HG03196 (cell line): ENCODE data around the gene MAPK8IP1.

Experiments
- ATAC-seq: cut with Tn5 transposase; IDR thresholded peaks from one replicate; pipeline ENCODE4 v1.9.1; 2021; ENCODE audit not compliant: unreplicated experiment

Gene MAPK8IP1

DNA sequence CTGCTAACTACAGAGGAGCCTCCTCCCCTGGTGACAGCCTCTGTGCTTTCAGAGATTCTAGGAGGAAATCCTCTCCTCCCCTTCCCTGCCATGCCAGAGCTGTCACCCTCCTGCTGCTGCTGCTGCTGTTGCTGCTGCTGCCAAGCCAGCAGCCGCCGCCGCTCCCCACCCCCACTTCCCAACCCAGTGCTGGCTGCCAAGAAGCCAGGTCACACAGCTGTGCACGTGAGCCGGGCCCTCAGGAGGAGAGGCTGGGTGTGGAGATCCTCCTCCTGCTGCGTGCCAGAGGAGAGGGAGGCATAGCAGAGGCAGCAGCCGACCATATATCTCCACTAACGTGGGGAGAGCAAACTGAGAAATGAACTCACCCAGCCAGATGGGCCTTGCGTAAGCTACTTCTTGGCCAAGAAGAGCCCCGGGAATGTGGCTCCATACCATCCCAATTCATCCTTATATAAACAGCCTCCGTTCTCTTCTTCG is 25.8 kb upstream of the MAPK8IP1 start:
- no peak for ATAC-seq

GRCh38 chr11:45860348-45860747 is 25.1 kb upstream of the MAPK8IP1 start:
- no peak for ATAC-seq

- no peak for ATAC-seq
Measured at GRCh38 chr11:45860764-45861510, 24.5 kb upstream of the MAPK8IP1 start.

GRCh38 chr11:45864041-45864440 is 21.4 kb upstream of the MAPK8IP1 start:
- no peak for ATAC-seq

DNA sequence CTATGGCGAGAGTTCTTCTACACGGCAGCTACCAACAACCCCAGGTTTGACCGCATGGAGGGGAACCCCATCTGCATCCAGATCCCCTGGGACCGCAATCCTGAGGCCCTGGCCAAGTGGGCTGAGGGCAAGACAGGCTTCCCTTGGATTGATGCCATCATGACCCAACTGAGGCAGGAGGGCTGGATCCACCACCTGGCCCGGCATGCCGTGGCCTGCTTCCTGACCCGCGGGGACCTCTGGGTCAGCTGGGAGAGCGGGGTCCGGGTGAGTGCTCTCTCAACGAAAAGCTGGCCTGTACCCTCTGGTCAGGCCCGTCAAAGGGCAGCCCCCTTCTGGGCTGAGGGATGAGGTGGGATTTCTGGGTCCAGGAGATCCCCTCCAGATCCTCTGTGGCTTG is 15.9 kb upstream of the MAPK8IP1 start:
- no peak for ATAC-seq

DNA sequence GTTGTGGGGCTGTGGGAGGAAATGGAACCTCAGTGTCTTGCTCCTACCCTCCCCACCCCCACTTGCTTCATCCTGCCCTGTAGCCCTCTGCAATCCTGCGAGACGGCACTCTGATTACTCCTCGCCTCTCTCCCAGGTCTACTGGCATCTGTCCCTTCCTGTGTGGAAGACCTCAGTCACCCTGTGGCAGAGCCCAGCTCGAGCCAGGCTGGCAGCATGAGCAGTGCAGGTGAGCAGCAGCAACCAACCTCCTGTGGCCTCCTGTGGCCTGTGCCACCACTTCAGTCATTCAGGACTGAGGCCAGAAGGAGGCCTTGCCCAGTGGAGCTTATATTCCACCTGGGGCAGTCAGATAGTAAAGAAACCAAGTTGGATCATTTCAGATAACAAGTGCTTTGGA is 14.7 kb upstream of the MAPK8IP1 start:
- no peak for ATAC-seq

DNA sequence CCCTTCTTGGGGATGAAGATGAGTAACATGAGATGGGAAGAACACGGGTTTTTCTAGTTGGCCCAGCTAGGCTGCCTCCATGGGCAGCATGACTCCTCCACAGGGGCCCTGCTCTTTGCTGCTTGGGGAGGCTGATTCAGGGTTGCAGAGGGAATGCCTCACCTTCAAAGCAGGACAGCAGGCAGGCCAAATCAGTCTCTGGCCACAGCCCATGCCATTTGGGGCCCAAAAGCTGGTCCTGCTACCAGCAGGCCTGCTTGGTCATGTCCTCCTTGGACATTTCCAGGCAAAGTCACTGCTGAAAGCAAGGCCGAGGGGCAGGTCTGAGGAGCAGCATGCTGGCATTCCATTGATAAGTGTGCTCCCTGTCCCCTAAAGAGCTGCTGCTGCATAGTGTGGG is 13.8 kb upstream of the MAPK8IP1 start:
- ATAC-seq: no peak

DNA sequence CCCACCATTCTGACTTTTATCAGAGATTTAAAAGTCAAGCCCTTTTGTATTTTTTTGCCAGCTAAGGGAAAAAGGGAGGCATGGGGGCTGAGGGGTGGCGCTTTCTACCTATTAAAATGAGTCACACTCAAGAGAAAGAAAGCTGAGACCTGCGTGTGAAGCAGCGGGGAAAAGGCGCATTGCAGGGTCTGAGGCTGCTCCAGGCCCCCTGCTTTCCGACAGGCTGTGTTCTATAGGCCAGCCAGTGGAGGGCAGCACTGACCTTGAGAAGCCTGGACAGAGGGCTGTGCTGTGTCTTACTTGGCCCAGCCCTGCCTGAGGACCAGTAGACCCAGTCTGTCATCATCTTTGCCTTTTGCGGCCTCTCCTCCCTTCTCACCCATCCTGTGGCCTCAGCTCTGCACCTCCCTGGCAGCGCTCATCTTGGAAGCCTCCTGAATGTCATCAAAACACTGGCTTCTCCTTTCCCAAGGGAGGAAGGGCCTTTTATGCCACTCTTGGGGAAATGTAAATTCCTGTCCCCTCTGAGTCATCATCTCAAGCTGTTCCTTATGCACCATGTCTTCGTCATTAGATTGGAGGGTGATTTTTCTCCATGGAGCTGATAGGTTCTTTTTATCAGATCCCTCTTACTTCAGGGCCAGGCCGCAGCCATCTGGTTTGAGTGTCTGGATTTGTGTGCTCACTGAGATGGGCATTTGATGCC is 12.6 kb upstream of the MAPK8IP1 start:
- no peak for ATAC-seq

DNA sequence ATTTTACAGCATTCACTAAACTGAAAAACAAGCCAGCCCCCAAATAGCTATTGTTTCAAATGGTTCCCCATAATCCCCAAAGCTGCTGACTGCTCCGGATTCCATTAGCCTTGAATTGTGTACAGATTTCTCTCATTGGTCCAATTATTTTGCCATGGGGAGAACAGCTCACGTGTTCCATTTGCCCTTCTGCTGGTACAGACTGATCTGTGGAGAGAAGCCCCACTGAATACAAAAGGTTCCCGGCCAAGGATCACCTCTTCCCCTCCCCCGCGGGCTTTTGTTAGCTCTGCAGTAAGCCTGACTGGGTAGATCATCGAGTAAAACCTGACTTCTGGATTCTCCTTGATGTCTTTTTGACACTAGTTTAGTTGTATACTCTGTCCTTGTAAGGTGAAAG is 9.1 kb upstream of the MAPK8IP1 start:
- no peak for ATAC-seq

GRCh38 chr11:45877221-45877620 is 8.2 kb upstream of the MAPK8IP1 start:
- no peak for ATAC-seq

DNA sequence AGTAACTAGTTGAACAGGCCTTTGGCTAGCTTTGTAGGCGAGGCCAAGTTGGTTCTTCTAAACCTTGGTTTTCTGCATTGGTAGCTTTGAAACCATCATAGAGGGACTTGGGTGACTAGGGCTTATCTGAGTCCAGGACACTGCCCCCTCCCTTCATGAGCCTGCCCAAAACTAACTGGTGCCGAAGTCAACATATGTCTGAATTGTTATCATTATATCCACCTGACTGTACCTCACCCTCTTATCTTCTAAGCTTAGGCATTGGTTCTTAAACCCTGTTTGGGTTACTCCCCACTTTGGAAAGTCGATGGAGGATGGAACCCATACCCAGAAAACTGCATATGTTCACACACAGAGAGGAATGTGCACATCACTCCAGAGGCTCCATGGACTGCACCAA is 7.6 kb upstream of the MAPK8IP1 start:
- ATAC-seq: no peak

DNA sequence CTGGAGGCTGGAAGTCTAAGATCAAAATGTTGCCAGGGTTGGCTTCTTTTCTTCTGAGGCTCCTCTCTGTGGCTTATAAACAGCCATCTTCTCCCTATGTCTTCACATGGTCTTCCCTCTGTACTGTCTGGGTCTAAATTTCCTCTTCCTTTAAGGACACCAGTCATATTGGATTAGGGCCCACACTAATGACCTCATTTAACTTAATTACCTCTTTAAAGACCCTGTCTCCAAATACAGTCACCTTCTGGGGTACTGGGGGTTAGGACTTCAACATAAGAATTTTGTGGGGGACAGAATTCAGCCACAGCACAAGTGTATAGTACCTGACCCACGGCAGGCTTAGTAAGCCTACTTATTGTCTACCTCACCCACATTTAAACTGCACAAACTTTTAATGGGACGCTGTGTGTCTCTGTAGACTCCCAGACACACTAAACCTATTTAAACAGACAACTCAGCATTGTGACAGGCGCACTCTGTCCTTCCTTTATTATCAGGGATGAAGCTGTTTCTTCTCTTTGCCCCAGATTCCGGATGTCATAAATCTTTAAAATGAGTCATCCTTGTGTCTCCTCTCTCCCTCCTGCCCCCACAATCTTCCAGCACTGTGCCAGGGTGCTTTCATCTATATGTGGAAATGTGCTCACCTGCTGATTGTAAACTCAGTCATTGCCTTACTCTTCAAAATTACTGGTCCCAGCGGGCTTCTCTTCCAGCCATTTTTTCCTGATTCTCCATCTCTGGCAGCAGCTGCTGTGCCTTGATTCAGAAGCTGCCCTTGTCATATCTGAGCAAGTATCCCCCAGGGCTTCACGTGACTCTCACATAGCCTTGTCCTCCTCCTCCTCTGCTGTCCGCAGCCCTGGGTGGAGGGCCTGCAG is 5.4 kb upstream of the MAPK8IP1 start:
- ATAC-seq: no peak

- no peak for ATAC-seq
Measured at GRCh38 chr11:45880772-45881570, 4.5 kb upstream of the MAPK8IP1 start.

DNA sequence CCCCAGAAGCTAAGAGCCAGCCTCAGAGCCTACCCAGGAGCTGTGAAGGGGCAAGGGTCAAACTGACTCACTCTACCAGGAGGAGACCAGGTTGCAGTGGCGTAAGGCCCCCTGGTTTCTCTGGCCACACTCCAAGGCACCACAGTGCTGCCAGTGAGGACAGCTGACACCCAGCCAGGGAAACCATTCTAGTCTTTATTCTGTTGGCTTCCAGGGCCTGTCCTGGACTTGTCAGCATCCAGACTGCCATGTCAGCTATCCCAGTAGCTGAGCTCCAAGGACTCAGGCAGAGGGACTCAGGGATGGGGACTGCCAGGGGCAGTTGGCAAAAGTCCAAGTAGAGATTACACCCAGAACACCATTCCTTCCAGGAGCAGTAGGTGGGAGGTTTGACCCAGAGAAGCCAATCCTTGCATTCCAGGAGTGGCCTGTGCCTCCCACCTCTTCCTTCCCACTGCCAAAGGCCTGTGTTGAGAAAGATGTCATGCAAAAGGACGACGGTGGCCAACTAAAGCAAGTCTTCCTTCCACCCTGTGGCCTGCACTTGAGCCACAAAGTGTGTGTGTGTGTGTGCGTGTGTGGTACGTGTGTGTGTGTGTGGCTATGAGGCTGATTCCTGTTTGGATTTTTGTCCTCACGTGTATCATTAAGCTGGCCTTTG is 3.6 kb upstream of the MAPK8IP1 start:
- no peak for ATAC-seq

GRCh38 chr11:45884596-45885185 is 760 bp upstream of the MAPK8IP1 start:
- no peak for ATAC-seq

DNA sequence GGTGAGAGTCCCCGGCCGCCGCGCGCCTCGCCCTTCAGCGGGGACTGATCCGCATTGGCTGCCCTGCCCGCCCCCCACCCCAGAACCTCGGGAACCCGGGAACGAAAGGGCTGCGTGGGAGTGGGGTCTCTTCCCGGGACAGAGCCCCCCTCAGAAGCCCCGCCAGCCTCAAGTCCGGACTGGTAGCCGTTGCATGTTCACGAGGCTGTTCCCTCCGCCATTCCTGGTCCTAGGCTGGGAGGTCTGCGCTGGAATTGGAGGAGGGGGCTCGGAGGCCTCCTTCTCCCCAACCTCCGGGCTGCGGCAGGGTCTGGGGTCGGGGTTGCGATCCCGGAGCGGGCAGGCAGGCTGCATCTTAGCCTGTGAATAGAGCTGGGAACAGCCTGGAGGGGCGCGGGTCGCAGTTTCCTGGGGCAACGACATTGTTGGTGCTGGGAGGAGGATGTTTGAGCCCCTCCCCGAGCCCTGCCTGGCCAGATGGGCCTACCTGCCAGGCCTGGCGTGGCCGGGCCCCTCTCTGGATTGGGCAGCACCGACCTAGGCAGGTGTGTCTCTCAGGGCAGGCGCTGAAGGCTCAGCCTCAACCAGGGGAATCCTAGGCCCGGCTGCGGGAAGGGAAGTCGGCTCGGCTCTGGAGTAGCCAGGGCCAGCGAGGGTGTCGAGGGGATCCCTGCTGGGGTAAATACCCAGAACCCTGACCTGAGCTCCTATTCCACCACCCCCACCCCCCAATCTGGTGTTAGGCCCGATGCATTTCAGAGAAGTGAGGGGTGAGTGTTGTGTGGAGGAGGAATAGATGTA is 670 bp downstream of the MAPK8IP1 start:
- no peak for ATAC-seq

GRCh38 chr11:45886816-45887520 is 1.5 kb downstream of the MAPK8IP1 start:
- no peak for ATAC-seq

GRCh38 chr11:45887587-45887986 is 2.1 kb downstream of the MAPK8IP1 start:
- no peak for ATAC-seq
